Measurements from ENCODE around the gene ANKMY1. TPM values are rescaled to one million over a fixed set of nuclear protein-coding genes. Genes with fewer than 3 reads are reported as not detected.
A peak's percentile ranks its signal among the peaks of the same experiment; 100 is the strongest.

ANKMY1 gene
- total RNA-seq, 4 donors from 2014 or later, result 13.3 to 40.8 (median 22.0) TPM

- Histone ChIP-seq H3K4me1 (peaks cover 0 to 16% of the 10 kb centered on the region in 2 donors), H3K36me3 (no peaks in the 10 kb centered on the region), H3K27me3 (no peaks in the 10 kb centered on the region), H3K27ac (no peak overlapping the region), H3K4me3 (no peak overlapping the region), H3K9me3 (no peaks in the 10 kb centered on the region)
- no peak for DNase-seq
- intact Hi-C loops (cut with DNase I; ENCODE audit: low total_unique reads), result no loop called here
- TF ChIP-seq POLR2A (IDR thresholded peaks at IDR 0.05) (no peak), CTCF (IDR thresholded peaks at IDR 0.05) (no peak)
Measured at GRCh38 chr2:240440251-240440650, 117.5 kb downstream of the ANKMY1 start.

- Histone ChIP-seq H3K27me3 (no peaks in the 10 kb centered on the region), H3K27ac (no peak overlapping the region), H3K36me3 (no peaks in the 10 kb centered on the region), H3K4me1 (peaks cover 0 to 16% of the 10 kb centered on the region in 2 donors), H3K9me3 (no peaks in the 10 kb centered on the region), H3K4me3 (no peak overlapping the region)
- TF ChIP-seq POLR2A (IDR thresholded peaks at IDR 0.05) (no peak), CTCF (IDR thresholded peaks at IDR 0.05) (no peak)
- DNase-seq, result peak in 1 of 2 donors; percentile 12
- intact Hi-C loops (cut with DNase I; ENCODE audit: low total_unique reads), result loop anchor here (5.0 kb wide), 1 partner anchor 207 kb away; no protein-coding TSS in a partner anchor
Measured at GRCh38 chr2:240439698-240440151, 118.1 kb downstream of the ANKMY1 start.

GRCh38 chr2:240438810-240439697, 118.7 kb downstream of the ANKMY1 start:
- intact Hi-C loops (cut with DNase I; ENCODE audit: low total_unique reads), result loop anchor here (5.0 kb wide), 1 partner anchor 207 kb away; no protein-coding TSS in a partner anchor
- Histone ChIP-seq H3K27me3 (no peaks in the 10 kb centered on the region), H3K27ac (no peak overlapping the region), H3K9me3 (no peaks in the 10 kb centered on the region), H3K4me1 (peaks cover 0 to 16% of the 10 kb centered on the region in 2 donors), H3K36me3 (no peaks in the 10 kb centered on the region), H3K4me3 (no peak overlapping the region)
- DNase-seq, result peak in 1 of 2 donors; percentile 15
- TF ChIP-seq CTCF (IDR thresholded peaks at IDR 0.05) (no peak), POLR2A (IDR thresholded peaks at IDR 0.05) (no peak)

- Histone ChIP-seq H3K9me3 (no peaks in the 10 kb centered on the region), H3K4me3 (no peak overlapping the region), H3K36me3 (no peaks in the 10 kb centered on the region), H3K27ac (no peak overlapping the region), H3K4me1 (peaks cover 0 to 16% of the 10 kb centered on the region in 2 donors), H3K27me3 (no peaks in the 10 kb centered on the region)
- intact Hi-C loops (cut with DNase I; ENCODE audit: low total_unique reads), result loop anchor here (5.0 kb wide), 1 partner anchor 206 kb away; no protein-coding TSS in a partner anchor
- TF ChIP-seq CTCF (IDR thresholded peaks at IDR 0.05) (peak; percentile 91 to 95 (median 94)), POLR2A (IDR thresholded peaks at IDR 0.05) (peak in 1 of 2 donors; percentile 23)
- DNase-seq, result peak; percentile 51 to 72
Measured at GRCh38 chr2:240437861-240438809, 119.7 kb downstream of the ANKMY1 start.
